ENCODE data around the gene ARFGAP2. TPM values are rescaled to one million over a fixed set of nuclear protein-coding genes. Genes with fewer than 3 reads are reported as not detected.
A peak's percentile ranks its signal among the peaks of the same experiment; 100 is the strongest.
"Not testable (repeated sequence)": the region's sequence is repeated elsewhere in the genome, so short reads cannot be mapped to it uniquely, and the experiment has no call there.

The ARFGAP2 gene
- total RNA-seq, 1 donor from 2014 or later, result 111 TPM

DNA sequence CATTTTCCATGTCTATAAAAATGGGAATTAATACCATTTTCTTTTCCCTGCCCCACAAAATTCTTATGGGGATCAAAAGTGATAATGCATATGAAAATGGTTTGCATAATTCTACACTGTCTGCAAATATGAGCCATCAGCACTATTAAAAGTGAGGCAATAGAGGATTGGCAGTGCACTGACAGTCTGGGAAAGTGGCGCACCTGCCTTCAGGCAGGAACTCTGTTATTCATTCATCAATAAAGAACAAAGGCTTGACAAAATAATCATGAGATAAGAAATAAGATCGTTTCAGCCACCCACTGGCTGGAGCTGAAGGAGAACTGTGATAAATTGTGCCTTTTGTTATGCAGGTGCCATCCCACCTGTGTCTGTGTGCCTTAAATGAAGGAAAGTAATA is 49.5 kb downstream of the ARFGAP2 start:
- H3K4me1 Mint-ChIP-seq (ENCODE audit: low read depth), result no peaks in the 10 kb centered on the region
- no peak for DNase-seq (ENCODE audit: low spot score)
- no peak overlapping the region for H3K27ac Mint-ChIP-seq
- H3K36me3 Mint-ChIP-seq (ENCODE audit: low read depth), result no peaks in the 10 kb centered on the region
- H3K27me3 Mint-ChIP-seq (ENCODE audit: insufficient read depth), result peaks cover 2% of the 10 kb centered on the region
- intact Hi-C loops (cut with micrococcal nuclease), result no loop called here
- no peaks in the 10 kb centered on the region for H3K9me3 Mint-ChIP-seq
- H3K4me3 Mint-ChIP-seq, result no peak overlapping the region

DNA sequence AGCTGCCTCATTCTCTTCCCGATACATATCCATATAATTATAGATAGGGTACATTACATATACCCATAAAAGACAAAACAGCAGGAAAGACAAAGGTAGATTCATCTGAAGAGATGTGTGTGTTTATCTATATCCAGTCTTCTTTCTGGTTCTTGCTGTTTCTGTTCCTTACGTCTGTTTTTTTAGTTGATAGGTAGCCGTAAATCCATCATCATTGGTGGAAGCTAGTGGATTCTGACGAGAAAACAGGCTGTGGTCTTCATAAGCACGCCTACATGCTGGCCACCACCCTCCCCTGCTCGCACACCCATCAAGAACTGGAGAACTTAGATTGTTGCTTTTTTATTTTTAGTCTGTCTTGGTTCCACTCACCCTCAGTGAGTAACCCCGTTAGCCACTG is 51.6 kb downstream of the ARFGAP2 start:
- no peak for DNase-seq (ENCODE audit: low spot score)
- no peaks in the 10 kb centered on the region for H3K4me1 Mint-ChIP-seq (ENCODE audit: low read depth)
- no peak overlapping the region for H3K4me3 Mint-ChIP-seq
- H3K27me3 Mint-ChIP-seq (ENCODE audit: insufficient read depth), result no peaks in the 10 kb centered on the region
- no peaks in the 10 kb centered on the region for H3K36me3 Mint-ChIP-seq (ENCODE audit: low read depth)
- H3K27ac Mint-ChIP-seq, result no peak overlapping the region
- H3K9me3 Mint-ChIP-seq, result no peaks in the 10 kb centered on the region
- intact Hi-C loops (cut with micrococcal nuclease), result no loop called here

GRCh38 chr11:47124675-47125074 is 52.0 kb downstream of the ARFGAP2 start:
- Mint-ChIP-seq H3K9me3 (no peaks in the 10 kb centered on the region), H3K27ac (no peak overlapping the region), H3K4me3 (no peak overlapping the region), H3K27me3 (ENCODE audit: insufficient read depth) (no peaks in the 10 kb centered on the region), H3K36me3 (ENCODE audit: low read depth) (no peaks in the 10 kb centered on the region), H3K4me1 (ENCODE audit: low read depth) (no peaks in the 10 kb centered on the region)
- no peak for DNase-seq (ENCODE audit: low spot score)
- intact Hi-C loops (cut with micrococcal nuclease), result no loop called here

DNA sequence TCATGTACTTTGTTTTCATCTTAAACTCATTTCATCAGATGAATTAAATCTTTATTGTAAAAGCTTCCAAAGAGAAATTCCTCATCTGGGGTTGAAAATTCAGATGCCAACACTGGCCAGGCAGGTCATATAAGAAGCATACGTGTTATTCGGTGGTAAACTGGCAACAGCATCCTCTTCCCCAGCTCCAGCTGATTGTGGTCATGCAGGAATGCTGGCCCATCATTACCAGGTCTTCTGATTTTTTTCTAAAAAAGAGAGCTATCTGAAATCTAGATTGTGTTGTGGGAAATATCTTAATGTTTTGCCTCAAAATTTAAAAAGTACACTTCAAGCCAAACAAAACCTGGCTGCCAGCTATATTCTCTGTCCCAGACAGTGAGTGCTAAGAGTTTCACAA is 53.6 kb downstream of the ARFGAP2 start:
- Mint-ChIP-seq H3K4me1 (ENCODE audit: low read depth) (no peaks in the 10 kb centered on the region), H3K27me3 (ENCODE audit: insufficient read depth) (no peaks in the 10 kb centered on the region), H3K27ac (no peak overlapping the region), H3K9me3 (no peaks in the 10 kb centered on the region), H3K4me3 (no peak overlapping the region), H3K36me3 (ENCODE audit: low read depth) (no peaks in the 10 kb centered on the region)
- intact Hi-C loops (cut with micrococcal nuclease), result no loop called here
- DNase-seq (ENCODE audit: low spot score), result no peak

DNA sequence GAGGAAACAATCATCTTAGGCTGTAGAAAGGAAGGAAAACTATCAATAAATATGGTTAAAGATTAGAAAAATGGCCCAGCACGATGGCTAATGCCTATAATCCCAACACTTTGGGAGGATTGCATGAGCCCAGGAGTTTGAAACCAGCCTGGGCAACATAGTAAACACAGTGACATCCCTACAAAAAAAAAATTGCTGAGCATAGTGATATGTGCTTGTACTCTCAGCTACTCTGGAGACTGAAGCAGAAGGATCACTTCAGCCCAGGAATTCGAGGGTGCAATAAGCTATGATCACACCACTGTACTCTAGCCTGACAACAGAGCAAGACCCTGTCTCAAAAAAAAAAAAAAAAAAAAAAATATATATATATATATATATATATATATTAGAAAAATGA is 54.9 kb downstream of the ARFGAP2 start:
- H3K9me3 Mint-ChIP-seq, result no peaks in the 10 kb centered on the region
- no peak overlapping the region for H3K27ac Mint-ChIP-seq
- H3K27me3 Mint-ChIP-seq (ENCODE audit: insufficient read depth), result peaks cover 3% of the 10 kb centered on the region
- no peaks in the 10 kb centered on the region for H3K36me3 Mint-ChIP-seq (ENCODE audit: low read depth)
- no peak for DNase-seq (ENCODE audit: low spot score)
- H3K4me3 Mint-ChIP-seq, result no peak overlapping the region
- intact Hi-C loops (cut with micrococcal nuclease), result no loop called here
- no peaks in the 10 kb centered on the region for H3K4me1 Mint-ChIP-seq (ENCODE audit: low read depth)

DNA sequence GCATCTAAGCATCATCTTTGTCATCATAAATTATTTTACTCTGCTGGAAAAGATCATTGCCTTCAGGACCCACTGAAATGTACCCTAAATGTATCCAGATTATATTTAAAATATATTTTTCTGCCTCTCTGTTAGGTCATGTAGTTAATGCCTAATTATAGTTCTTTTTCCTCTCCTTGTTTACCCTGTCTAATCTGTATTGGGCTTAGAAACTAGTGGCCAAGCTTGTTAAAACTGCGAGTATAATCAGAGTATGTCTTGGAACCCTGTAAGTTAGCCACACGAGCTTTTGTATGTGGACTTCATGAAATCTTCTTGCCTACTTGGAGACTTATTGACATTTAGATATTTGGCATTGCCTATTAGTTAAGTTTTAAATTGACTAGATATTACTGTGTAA is 55.6 kb downstream of the ARFGAP2 start:
- Mint-ChIP-seq H3K27me3 (ENCODE audit: insufficient read depth) (peaks cover 5% of the 10 kb centered on the region), H3K27ac (no peak overlapping the region), H3K4me3 (no peak overlapping the region), H3K9me3 (no peaks in the 10 kb centered on the region), H3K4me1 (ENCODE audit: low read depth) (no peaks in the 10 kb centered on the region), H3K36me3 (ENCODE audit: low read depth) (no peaks in the 10 kb centered on the region)
- DNase-seq (ENCODE audit: low spot score), result no peak
- intact Hi-C loops (cut with micrococcal nuclease), result no loop called here

DNA sequence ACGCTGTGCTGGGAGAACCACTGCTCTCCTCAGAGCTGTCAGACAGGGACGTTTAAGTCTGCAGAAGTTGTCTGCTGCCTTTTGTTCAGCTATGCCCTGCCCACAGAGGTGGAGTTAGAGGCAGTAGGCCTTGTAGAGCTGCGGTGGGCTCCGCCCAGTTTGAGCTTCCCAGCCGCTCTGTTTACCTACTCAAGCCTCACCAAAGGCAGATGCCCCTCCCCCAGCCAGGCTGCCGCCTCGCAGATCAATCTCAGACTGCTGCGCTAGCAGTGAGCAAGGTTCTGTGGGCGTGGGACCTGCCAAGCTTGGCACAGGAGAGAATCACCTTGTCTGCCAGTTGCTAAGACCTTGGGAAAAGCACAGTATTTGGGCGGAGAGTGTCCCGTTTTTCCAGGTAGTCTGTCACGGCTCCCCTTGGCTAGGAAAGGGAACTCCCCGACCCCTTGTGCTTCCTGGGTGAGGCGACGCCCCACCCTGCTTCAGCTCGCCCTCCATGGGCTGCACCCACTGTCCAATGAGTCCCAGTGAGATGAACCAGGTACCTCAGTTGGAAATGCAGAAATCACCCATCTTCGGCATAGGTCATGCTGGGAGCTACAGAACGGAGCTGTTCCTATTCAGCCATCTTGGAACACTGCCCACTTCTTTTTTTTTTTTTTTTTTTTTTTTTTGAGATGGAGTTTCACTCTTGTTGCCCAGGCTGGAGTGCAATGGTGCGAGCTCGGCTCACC is 57.6 kb downstream of the ARFGAP2 start:
- H3K4me1 Mint-ChIP-seq (ENCODE audit: low read depth); H3K4me3 Mint-ChIP-seq; H3K36me3 Mint-ChIP-seq (ENCODE audit: low read depth); H3K27ac Mint-ChIP-seq; H3K9me3 Mint-ChIP-seq; H3K27me3 Mint-ChIP-seq (ENCODE audit: insufficient read depth); intact Hi-C loops (cut with micrococcal nuclease): not testable (repeated sequence)
- peak; percentile 7 for DNase-seq (ENCODE audit: low spot score)

Other genes starting within 250 kb of the ARFGAP2 start
- gene CSTPP1, start 240.1 kb downstream of the ARFGAP2 start, total RNA-seq, result 15.1 and 16.7 TPM in 2 replicates
- gene PACSIN3, start 9.6 kb upstream of the ARFGAP2 start, total RNA-seq, result 14.5 and 17.0 TPM in 2 replicates
- gene DDB2, start 38.1 kb upstream of the ARFGAP2 start, total RNA-seq, result 134 and 142 TPM in 2 replicates
- 31.8 and 33.8 TPM in 2 replicates for gene ACP2, start 71.9 kb upstream of the ARFGAP2 start, total RNA-seq
- gene NR1H3, start 81.1 kb upstream of the ARFGAP2 start, total RNA-seq, result 8.5 and 9.9 TPM in 2 replicates
- gene MADD, start 93.3 kb upstream of the ARFGAP2 start, total RNA-seq, result 75.9 and 85.2 TPM in 2 replicates
- gene MYBPC3, start 175.8 kb upstream of the ARFGAP2 start, total RNA-seq, result not detected in 2 replicates
- not detected in 2 replicates for gene SPI1, start 201.7 kb upstream of the ARFGAP2 start, total RNA-seq
- gene SLC39A13, start 231.7 kb upstream of the ARFGAP2 start, total RNA-seq, result 15.5 and 16.2 TPM in 2 replicates
- gene PSMC3, start 249.6 kb upstream of the ARFGAP2 start, total RNA-seq, result 219 and 222 TPM in 2 replicates